Measurements from ENCODE around the gene ROBO1.

DNA sequence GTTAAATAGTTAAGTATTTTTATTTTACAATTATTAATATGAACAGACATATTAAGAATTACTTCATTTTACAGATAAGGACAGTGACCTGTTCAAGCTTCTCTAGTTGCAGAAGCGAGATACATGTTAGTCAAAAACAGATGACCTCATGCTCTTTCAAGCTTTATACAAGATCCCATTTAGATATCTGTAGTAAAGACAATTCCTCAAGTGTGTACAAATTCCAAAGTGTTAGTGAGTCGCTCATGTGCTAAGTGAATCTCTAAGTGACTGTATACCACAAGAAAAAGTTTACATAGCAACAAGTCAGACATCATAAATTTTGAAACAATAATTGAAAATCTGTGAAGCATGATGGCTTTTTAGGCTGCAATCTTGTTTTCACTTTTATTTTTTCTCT, 293.8 kb downstream of the ROBO1 start:
- TF ChIP-seq CTCF (IDR thresholded peaks at IDR 0.05; ENCODE audit: control extremely low read depth in 1 of 3, insufficient read depth in 1 of 3, low read depth in 1 of 3, low read length in 3 of 3) (no peak), KDM1A (IDR thresholded peaks at IDR 0.05; ENCODE audit: borderline replicate concordance, low read length) (no peak), RAD21 (IDR thresholded peaks at IDR 0.05 in 1 of 2, conservative IDR thresholded peaks at IDR 0.05 in 1 of 2; ENCODE audit: low read depth in 2 of 2, low read length in 2 of 2) (no peak)
